SK-N-SH (cell line): ENCODE measurements around the gene EIPR1. TPM values are rescaled to one million over a fixed set of nuclear protein-coding genes. Genes with fewer than 3 reads are reported as not detected.

Source experiments
- CTCF ChIA-PET: fragments of 300-600, 350-600 bp; formaldehyde crosslinking; extraction: SDS; loops from one replicate; lab custom pipeline; 2021; lab: Yijun Ruan, JAX
- POLR2A ChIA-PET: fragments of 350-600 bp; sonication (Branson Sonifier 250); formaldehyde crosslinking; extraction: SDS; loops from one replicate; lab custom pipeline; 2020; ENCODE audit warnings: antibody characterized with exemption, inconsistent platforms; lab: Yijun Ruan, JAX
- DNase-seq: peaks from one replicate; pipeline ENCODE4 v3.0.0; 2012
- H2AFZ ChIP-seq: fragments of 200-600 bp; sonication (generic); 2 replicates; pipeline ENCODE4 v1.8.1; 2016; ENCODE audit warnings: antibody characterized with exemption, mild to moderate bottlenecking, low read depth
- H3F3A ChIP-seq: fragments of 200-600 bp; sonication (generic); replicated peaks from 2 replicates; pipeline ENCODE3; 2016; ENCODE audit warnings: antibody characterized with exemption, mild to moderate bottlenecking; ENCODE audit not compliant: insufficient read depth
- H3K27ac ChIP-seq, 2 experiments: fragments of 200-500 bp in 1 of 2; fragments of 200-600 bp in 1 of 2; sonication (Bioruptor generic) in 1 of 2; sonication (generic), shearing (Covaris generic) in 1 of 2; 2 replicates each; pipeline versions ENCODE4 v1.5.1 to v1.6.1; 2014 to 2016; ENCODE audit warnings: low read depth in 2 of 2, inconsistent platforms in 1 of 2, low read length in 1 of 2, mild to moderate bottlenecking in 1 of 2, mixed read lengths in 1 of 2
- H3K27me3 ChIP-seq: fragments of 200-600 bp; sonication (generic), shearing (Covaris generic); 2 replicates; pipeline ENCODE4 v1.6.1; 2016; ENCODE audit warnings: mixed run types; ENCODE audit not compliant: insufficient read depth
- H3K36me3 ChIP-seq, 2 experiments: fragments of 200-500 bp in 1 of 2; fragments of 200-600 bp in 1 of 2; sonication (Bioruptor generic) in 1 of 2; sonication (generic) in 1 of 2; replicated peaks in 1 of 2; 2 replicates each; pipeline versions ENCODE3 to v1.5.1; 2014 to 2016; ENCODE audit warnings: low read length in 1 of 2, mild to moderate bottlenecking in 1 of 2; ENCODE audit not compliant: insufficient read depth in 2 of 2, control insufficient read depth in 1 of 2
- H3K4me1 ChIP-seq, 2 experiments: fragments of 200-500 bp in 1 of 2; fragments of 200-600 bp in 1 of 2; sonication (Bioruptor generic) in 1 of 2; sonication (generic), shearing (Covaris generic) in 1 of 2; 2 replicates each; pipeline versions ENCODE4 v1.5.1 to v1.6.1; 2014 to 2016; ENCODE audit warnings: low read depth in 1 of 2, low read length in 1 of 2, mixed run types in 1 of 2; ENCODE audit not compliant: insufficient read depth in 2 of 2, control insufficient read depth in 1 of 2
- H3K4me2 ChIP-seq: fragments of 200-600 bp; sonication (generic), shearing (Covaris generic); 2 replicates; pipeline ENCODE4 v1.6.1; 2017; ENCODE audit warnings: mixed run types
- H3K4me3 ChIP-seq, 2 experiments: fragments of 200-500 bp in 1 of 2; fragments of 200-600 bp in 1 of 2; sonication (Bioruptor generic) in 1 of 2; sonication (generic), shearing (Covaris generic) in 1 of 2; 2 replicates each; pipeline versions ENCODE4 v1.5.1 to v1.8.1; 2014 to 2016; ENCODE audit warnings: low read depth in 2 of 2, inconsistent platforms in 1 of 2, low read length in 1 of 2, mild to moderate bottlenecking in 1 of 2, mixed read lengths in 1 of 2, moderate library complexity in 1 of 2
- H3K79me2 ChIP-seq: fragments of 200-600 bp; sonication (generic); 2 replicates; pipeline ENCODE4 v1.8.1; 2017; ENCODE audit warnings: mild to moderate bottlenecking; ENCODE audit not compliant: insufficient read depth
- H3K9ac ChIP-seq: fragments of 200-600 bp; sonication (generic); 2 replicates; pipeline ENCODE4 v1.6.1; 2017; ENCODE audit warnings: mixed run types
- H3K9me2 ChIP-seq: fragments of 200-600 bp; sonication (generic); 2 replicates; pipeline ENCODE4 v1.6.1; 2017; ENCODE audit warnings: mixed run types
- H3K9me3 ChIP-seq: fragments of 200-600 bp; sonication (generic); 2 replicates; pipeline ENCODE4 v1.6.1; 2017; ENCODE audit warnings: mixed run types, mild to moderate bottlenecking, moderate library complexity
- H4K20me1 ChIP-seq: fragments of 200-600 bp; sonication (generic); 2 replicates; pipeline ENCODE4 v1.6.1; 2017; ENCODE audit warnings: mild to moderate bottlenecking, mixed run types; ENCODE audit not compliant: insufficient read depth
- CHD2 ChIP-seq: fragments of 150-350 bp; IDR thresholded peaks from 2 replicates; pipeline ENCODE4 v1.6.1; 2018; ENCODE audit warnings: low read length; ENCODE audit not compliant: partially characterized antibody
- CTCF ChIP-seq: fragments of 200-600 bp; sonication (generic); IDR thresholded peaks from 2 replicates; pipeline ENCODE4 v1.6.1; 2017; ENCODE audit warnings: antibody characterized with exemption, mild to moderate bottlenecking, moderate library complexity
- ELF1 ChIP-seq: IDR thresholded peaks from 2 replicates; pipeline ENCODE4 v1.4.0; 2012
- EP300 ChIP-seq, 2 experiments: IDR thresholded peaks; 2 replicates each; pipeline versions ENCODE4 v1.4.0 to v1.6.1; 2012; ENCODE audit warnings: borderline replicate concordance in 1 of 2, low read depth in 1 of 2, low read length in 1 of 2
- GABPA ChIP-seq: IDR thresholded peaks from 2 replicates; pipeline ENCODE4 v1.4.0; 2012; ENCODE audit warnings: low read depth, mild to moderate bottlenecking
- GATA2 ChIP-seq: sonication (generic); formaldehyde crosslinking; IDR thresholded peaks from 2 replicates; pipeline ENCODE4 v1.5.0; 2020; ENCODE audit warnings: mild to moderate bottlenecking, missing genetic modification reagents
- JUND ChIP-seq: IDR thresholded peaks from 2 replicates; pipeline ENCODE4 v1.4.0; 2012
- MEF2A ChIP-seq: IDR thresholded peaks from 2 replicates; pipeline ENCODE4 v1.4.0; 2012; ENCODE audit warnings: low read depth, borderline replicate concordance
- NRF1 ChIP-seq: IDR thresholded peaks from 2 replicates; pipeline ENCODE4 v1.6.1; 2012; ENCODE audit warnings: low read depth, mild to moderate bottlenecking, low read length
- REST ChIP-seq: IDR thresholded peaks from 2 replicates; pipeline ENCODE4 v1.6.1; 2012; ENCODE audit warnings: mild to moderate bottlenecking, low read depth, low read length, moderate library complexity
- RXRA ChIP-seq: IDR thresholded peaks from 2 replicates; pipeline ENCODE4 v1.4.0; 2012; ENCODE audit warnings: low read depth, mild to moderate bottlenecking, borderline replicate concordance
- SIN3A ChIP-seq: IDR thresholded peaks from 2 replicates; pipeline ENCODE4 v1.6.1; 2012; ENCODE audit warnings: low read depth, mild to moderate bottlenecking, low read length, moderate library complexity, borderline replicate concordance
- TCF12 ChIP-seq: IDR thresholded peaks from 2 replicates; pipeline ENCODE4 v1.4.0; 2012
- ZBTB33 ChIP-seq: IDR thresholded peaks from 2 replicates; pipeline ENCODE4 v1.4.0; 2012; ENCODE audit warnings: low read depth, borderline replicate concordance
- WGBS: methylation state at CpG from one replicate; pipeline ENCODE4 v1.1.6; 2017; ENCODE audit warnings: low lambda C conversion rate; 5-methylcytosine and 5-hydroxymethylcytosine counted together
- polyA plus RNA-seq, 3 experiments: library from polyadenylated mRNA; depleted of rRNA; stranded (reverse); fragments of >200 nt; gene quantifications; 2 replicates each; pipeline ENCODE4 v1.2.3, GENCODE V29; 2012

The EIPR1 gene
- polyA plus RNA-seq, 1 of the 3 experiments (the other 2 are of a cell fraction), result 85.9 TPM

- Histone ChIP-seq H3K9ac (no peak overlapping the region), H3K4me1 (peaks cover 0 to 3% of the 10 kb centered on the region in 2 experiments; a peak in 1 of 4 replicates), H4K20me1 (peaks cover 17% of the 10 kb centered on the region; the same call in 1 of the 2 replicates), H3K4me3 (no peak overlapping the region), H3K9me3 (no peaks in the 10 kb centered on the region), H3K9me2 (no peaks in the 10 kb centered on the region), H3K36me3 (peaks cover 0 to 43% of the 10 kb centered on the region in 2 experiments), H3K4me2 (no peak overlapping the region), H3K27ac (no peak overlapping the region), H2AFZ (no peak overlapping the region), H3K79me2 (peaks cover 11% of the 10 kb centered on the region), H3F3A (no peaks in the 10 kb centered on the region), H3K27me3 (no peaks in the 10 kb centered on the region)
- TF ChIP-seq SIN3A (no peak), RXRA (no peak), EP300 (IDR thresholded peaks at IDR 0.05; ENCODE audit: borderline replicate concordance in 1 of 2, low read depth in 1 of 2, low read length in 1 of 2) (no peak), CTCF (no peak), REST (no peak), TCF12 (no peak), ZBTB33 (no peak), MEF2A (no peak), GABPA (no peak), NRF1 (no peak), CHD2 (no peak), ELF1 (no peak), GATA2 (no peak), JUND (no peak)
- WGBS, result 97% methylated on average over 12 of the region's 17 CpGs
- DNase-seq, result no peak
- ChIA-PET CTCF (interaction anchor here (1.2 to 1.3 kb wide), 3 partner anchors 10 to 19 kb away, joined by 3 to 4 read pairs (median 3); no protein-coding TSS in a partner anchor), POLR2A (no interaction called here)
These were observed 55.8 kb downstream of the EIPR1 start for GRCh38 chr2:3321825-3322224.
